PC-3 (cell line): Measurements from ENCODE around the gene HSPA8. TPM values are rescaled to one million over a fixed set of nuclear protein-coding genes. Genes with fewer than 3 reads are reported as not detected.

Source experiments
- ATAC-seq: fragments of 200-7000 bp; cut with Tn5 transposase; 2 replicates; pipeline ENCODE4 v1.9.1; 2020; ENCODE audit warnings: mild to moderate bottlenecking, moderate library complexity
- BruUV-seq: library from RNA; stranded (reverse); fragments of 400-500 nt; replicated peaks from 2 replicates; lab custom pipeline; 2021; lab: Mats Ljungman, UMichigan
- CTCF ChIA-PET: fragments of 300-600 bp; sonication (Branson Sonifier 250); formaldehyde crosslinking; loops from one replicate; lab custom pipeline; 2022; ENCODE audit warnings: antibody characterized with exemption; lab: Charles Lee
- POLR2A ChIA-PET: fragments of 300-600 bp; sonication (Branson Sonifier 250); formaldehyde crosslinking; loops from one replicate; lab custom pipeline; 2022; ENCODE audit warnings: antibody characterized with exemption; ENCODE audit not compliant: unreplicated experiment; lab: Charles Lee
- DNase-seq: peaks from one replicate; pipeline ENCODE4 v3.0.0-alpha.2; 2015
- H2AFZ ChIP-seq: fragments of 300-600 bp; sonication (generic); 2 replicates; pipeline ENCODE4 v1.6.0; 2016; ENCODE audit warnings: antibody characterized with exemption, low read length
- H3F3A ChIP-seq: fragments of 300-600 bp; sonication (generic); one replicate; pipeline ENCODE4 v1.6.0; 2017; ENCODE audit warnings: antibody characterized with exemption, low read length, control low read depth, mild to moderate bottlenecking; ENCODE audit not compliant: unreplicated experiment
- H3K27ac ChIP-seq: fragments of 300-600 bp; sonication (generic); 2 replicates; pipeline ENCODE4 v1.5.1; 2016; ENCODE audit warnings: mild to moderate bottlenecking, low read length
- H3K27me3 ChIP-seq: fragments of 300-600 bp; sonication (generic); 2 replicates; pipeline ENCODE4 v1.6.1; 2016; ENCODE audit warnings: low read length, mixed read lengths
- H3K36me3 ChIP-seq: fragments of 300-600 bp; sonication (generic); 2 replicates; pipeline ENCODE4 v1.6.1; 2016; ENCODE audit warnings: low read depth, mixed run types, low read length, mixed read lengths
- H3K4me1 ChIP-seq: fragments of 300-600 bp; sonication (generic); 2 replicates; pipeline ENCODE4 v1.5.1; 2016; ENCODE audit warnings: low read length; ENCODE audit not compliant: insufficient read depth
- H3K4me2 ChIP-seq: fragments of 300-600 bp; sonication (generic); 2 replicates; pipeline ENCODE4 v1.6.0; 2016; ENCODE audit warnings: low read length
- H3K4me3 ChIP-seq: fragments of 300-600 bp; sonication (generic); 2 replicates; pipeline ENCODE4 v1.5.1; 2016; ENCODE audit warnings: mild to moderate bottlenecking, low read length, mixed read lengths
- H3K79me2 ChIP-seq: fragments of 300-600 bp; sonication (generic); 2 replicates; pipeline ENCODE4 v1.6.1; 2017; ENCODE audit warnings: low read length, mixed read lengths
- H3K9ac ChIP-seq: fragments of 300-600 bp; sonication (generic); 2 replicates; pipeline ENCODE4 v1.6.0; 2016; ENCODE audit warnings: mild to moderate bottlenecking, low read length
- H3K9me2 ChIP-seq: fragments of 300-600 bp; sonication (generic); replicated peaks from 2 replicates; pipeline ENCODE4 v1.6.1; 2016; ENCODE audit warnings: mixed run types, low read length, mixed read lengths
- H3K9me3 ChIP-seq: fragments of 300-600 bp; sonication (generic); 2 replicates; pipeline ENCODE4 v1.6.1; 2016; ENCODE audit warnings: low read length, mixed read lengths
- H4K20me1 ChIP-seq: fragments of 300-600 bp; sonication (generic); 2 replicates; pipeline ENCODE4 v1.6.1; 2016; ENCODE audit warnings: low read length, mixed read lengths
- EZH2 ChIP-seq: fragments of 300-600 bp; sonication (generic); IDR thresholded peaks from one replicate; pipeline ENCODE4 v1.6.1; 2017; ENCODE audit warnings: antibody characterized with exemption, mild to moderate bottlenecking, low read length; ENCODE audit not compliant: unreplicated experiment
- EZH2phosphoT487 ChIP-seq: fragments of 300-600 bp; sonication (generic); IDR thresholded peaks from 2 replicates; pipeline ENCODE4 v1.6.1; 2018; ENCODE audit warnings: mild to moderate bottlenecking, antibody characterized with exemption, low read length, borderline replicate concordance
- intact Hi-C: fragments of 100-400 bp; cut with micrococcal nuclease; formaldehyde crosslinking; loops from 2 replicates; pipeline ENCODE4 v1.9.0; 2023
- total RNA-seq: library from RNA; depleted of rRNA; stranded (reverse); fragments of >200 nt; gene quantifications from 2 replicates; pipeline ENCODE4 v1.2.3, GENCODE V29; 2014
- TF ChIP-seq, protein P1 (sequence below): fragments of 300-600 bp; sonication (generic); conservative IDR thresholded peaks from 2 replicates; pipeline ENCODE4 v1.5.1; 2017; ENCODE audit warnings: antibody characterized with exemption, low read depth, mild to moderate bottlenecking, low read length

Gene HSPA8
- total RNA-seq, 1 experiment from 2014 or later, result 2,484 TPM

GRCh38 chr11:123057661-123058305 is 4.2 kb downstream of the HSPA8 start:
- peaks cover 83% of the 10 kb centered on the region for H4K20me1 ChIP-seq
- H3F3A ChIP-seq, result peaks cover 86% of the 10 kb centered on the region

GRCh38 chr11:123056835-123057491 is 5.0 kb downstream of the HSPA8 start:
- H2AFZ ChIP-seq, result no peak overlapping the region
- no peaks in the 10 kb centered on the region for H3K9me2 ChIP-seq
- intact Hi-C loops, result loop anchor here (10.0 kb wide), 1 partner anchor 192 kb away; no protein-coding TSS in a partner anchor
- DNase-seq, result no peak
- H3K36me3 ChIP-seq, result peaks cover 78% of the 10 kb centered on the region
- ChIA-PET CTCF (interaction anchor here (0.8 kb wide), 1 partner anchor 143 kb away, joined by 3 read pairs; no protein-coding TSS in a partner anchor), POLR2A (no interaction called here)
- peaks cover 54% of the 10 kb centered on the region for H3K79me2 ChIP-seq
- no peak for ATAC-seq
- H3K9ac ChIP-seq, result no peak overlapping the region
- H3K4me3 ChIP-seq, result peak overlapping the region; percentile 16; the same call in 1 of the 2 replicates
- TF ChIP-seq EZH2 (no peak), EZH2phosphoT487 (no peak)
- TF ChIP-seq, protein P1, sequence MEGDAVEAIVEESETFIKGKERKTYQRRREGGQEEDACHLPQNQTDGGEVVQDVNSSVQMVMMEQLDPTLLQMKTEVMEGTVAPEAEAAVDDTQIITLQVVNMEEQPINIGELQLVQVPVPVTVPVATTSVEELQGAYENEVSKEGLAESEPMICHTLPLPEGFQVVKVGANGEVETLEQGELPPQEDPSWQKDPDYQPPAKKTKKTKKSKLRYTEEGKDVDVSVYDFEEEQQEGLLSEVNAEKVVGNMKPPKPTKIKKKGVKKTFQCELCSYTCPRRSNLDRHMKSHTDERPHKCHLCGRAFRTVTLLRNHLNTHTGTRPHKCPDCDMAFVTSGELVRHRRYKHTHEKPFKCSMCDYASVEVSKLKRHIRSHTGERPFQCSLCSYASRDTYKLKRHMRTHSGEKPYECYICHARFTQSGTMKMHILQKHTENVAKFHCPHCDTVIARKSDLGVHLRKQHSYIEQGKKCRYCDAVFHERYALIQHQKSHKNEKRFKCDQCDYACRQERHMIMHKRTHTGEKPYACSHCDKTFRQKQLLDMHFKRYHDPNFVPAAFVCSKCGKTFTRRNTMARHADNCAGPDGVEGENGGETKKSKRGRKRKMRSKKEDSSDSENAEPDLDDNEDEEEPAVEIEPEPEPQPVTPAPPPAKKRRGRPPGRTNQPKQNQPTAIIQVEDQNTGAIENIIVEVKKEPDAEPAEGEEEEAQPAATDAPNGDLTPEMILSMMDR, result no peak
- peaks cover 83% of the 10 kb centered on the region for H4K20me1 ChIP-seq
- peaks cover 25% of the 10 kb centered on the region for H3K4me1 ChIP-seq
- no TSS peak for BruUV-seq
- peak overlapping the region; percentile 27 for H3K4me2 ChIP-seq
- no peak overlapping the region for H3K27ac ChIP-seq
- no peaks in the 10 kb centered on the region for H3K27me3 ChIP-seq
- H3K9me3 ChIP-seq, result no peaks in the 10 kb centered on the region
- H3F3A ChIP-seq, result peaks cover 88% of the 10 kb centered on the region

More at GRCh38 chr11:123057661-123058305, 4.2 kb downstream of the HSPA8 start:
- Histone ChIP-seq H3K4me3 (peak overlapping the region; percentile 95), H3K79me2 (peaks cover 58% of the 10 kb centered on the region), H3K27ac (no peak overlapping the region), H3K4me1 (peaks cover 25% of the 10 kb centered on the region), H3K4me2 (peak overlapping the region; percentile 85), H2AFZ (no peak overlapping the region), H3K36me3 (peaks cover 78% of the 10 kb centered on the region), H3K9me2 (no peaks in the 10 kb centered on the region), H3K9ac (no peak overlapping the region), H3K27me3 (no peaks in the 10 kb centered on the region), H3K9me3 (no peaks in the 10 kb centered on the region)
- POLR2A ChIA-PET, result interaction anchor here (0.7 kb wide), 1 partner anchor 254 kb away, joined by 15 read pairs; no protein-coding TSS in a partner anchor
- ATAC-seq, result no peak
- no TSS peak for BruUV-seq
- DNase-seq, result no peak
- intact Hi-C loops, result loop anchor here (10.0 kb wide), 1 partner anchor 193 kb away; no protein-coding TSS in a partner anchor
- TF ChIP-seq EZH2phosphoT487, result no peak
- TF ChIP-seq EZH2, result no peak
- TF ChIP-seq, protein P1, result no peak
- CTCF ChIA-PET, result no interaction called here
